WTC11 (cell line): Measurements from ENCODE around the gene OXT. TPM values are rescaled to one million over a fixed set of nuclear protein-coding genes. Genes with fewer than 3 reads are reported as not detected.

ENCODE experiments used
- AFF4 ChIP-seq: sonication (generic); formaldehyde crosslinking; IDR thresholded peaks from 2 replicates; pipeline ENCODE4 v1.8.1; 2023; ENCODE audit warnings: mild to moderate bottlenecking, missing genetic modification reagents, borderline replicate concordance
- AR ChIP-seq: fragments of 250-450 bp; sonication (Bioruptor Pico); IDR thresholded peaks from 2 replicates; pipeline ENCODE4 v1.9.0; 2021; ENCODE audit warnings: mild to moderate bottlenecking
- ATF1 ChIP-seq: sonication (generic); formaldehyde crosslinking; IDR thresholded peaks from 2 replicates; pipeline ENCODE4 v1.8.1; 2023; ENCODE audit warnings: mild to moderate bottlenecking, moderate library complexity, missing genetic modification reagents
- ATF6 ChIP-seq: sonication (generic); formaldehyde crosslinking; IDR thresholded peaks from 2 replicates; pipeline ENCODE4 v1.8.1; 2023; ENCODE audit warnings: mild to moderate bottlenecking, missing genetic modification reagents
- CREM ChIP-seq: sonication (generic); formaldehyde crosslinking; IDR thresholded peaks from 2 replicates; pipeline ENCODE4 v1.8.1; 2022; ENCODE audit warnings: mild to moderate bottlenecking, missing genetic modification reagents, moderate library complexity
- EMX1 ChIP-seq: fragments of 250-450 bp; sonication (Bioruptor Pico); IDR thresholded peaks from 2 replicates; pipeline ENCODE4 v1.8.0; 2021; ENCODE audit warnings: mild to moderate bottlenecking
- ETV6 ChIP-seq: sonication (generic); formaldehyde crosslinking; IDR thresholded peaks from 2 replicates; pipeline ENCODE4 v1.8.1; 2022; ENCODE audit warnings: mild to moderate bottlenecking, missing genetic modification reagents
- FOXP4 ChIP-seq: sonication (generic); formaldehyde crosslinking; IDR thresholded peaks from 2 replicates; pipeline ENCODE4 v1.8.0; 2022; ENCODE audit warnings: mild to moderate bottlenecking, missing genetic modification reagents
- GABPB1 ChIP-seq: sonication (generic); formaldehyde crosslinking; IDR thresholded peaks from 2 replicates; pipeline ENCODE4 v1.8.1; 2023; ENCODE audit warnings: mild to moderate bottlenecking, missing genetic modification reagents
- IRF2 ChIP-seq: sonication (generic); formaldehyde crosslinking; IDR thresholded peaks from 2 replicates; pipeline ENCODE4 v1.8.0; 2022; ENCODE audit warnings: low read depth, missing genetic modification reagents, borderline replicate concordance
- JAZF1 ChIP-seq: fragments of 250-450 bp; sonication (Bioruptor Pico); IDR thresholded peaks from 2 replicates; pipeline ENCODE4 v1.9.0; 2021; ENCODE audit warnings: moderate library complexity, mild to moderate bottlenecking, inconsistent platforms
- KAT7 ChIP-seq: sonication (generic); formaldehyde crosslinking; IDR thresholded peaks from 2 replicates; pipeline ENCODE4 v1.8.1; 2023; ENCODE audit warnings: missing genetic modification reagents, mild to moderate bottlenecking, borderline replicate concordance
- MXD4 ChIP-seq: fragments of 250-450 bp; sonication (Bioruptor Pico); IDR thresholded peaks from 2 replicates; pipeline ENCODE4 v1.8.0; 2021; ENCODE audit warnings: mild to moderate bottlenecking, moderate library complexity, borderline replicate concordance
- MYBL2 ChIP-seq: sonication (generic); formaldehyde crosslinking; IDR thresholded peaks from 2 replicates; pipeline ENCODE4 v1.8.1; 2023; ENCODE audit warnings: mild to moderate bottlenecking, moderate library complexity, missing genetic modification reagents
- NFATC4 ChIP-seq: fragments of 250-450 bp; sonication (Bioruptor Pico); IDR thresholded peaks from 2 replicates; pipeline ENCODE4 v1.9.0; 2021; ENCODE audit warnings: mild to moderate bottlenecking
- STAT6 ChIP-seq: sonication (generic); formaldehyde crosslinking; conservative IDR thresholded peaks from 2 replicates; pipeline ENCODE4 v1.8.1; 2023; ENCODE audit warnings: mild to moderate bottlenecking, low read depth, missing genetic modification reagents, moderate library complexity
- TCF7 ChIP-seq: sonication (generic); formaldehyde crosslinking; IDR thresholded peaks from 2 replicates; pipeline ENCODE4 v1.8.0; 2022; ENCODE audit warnings: mild to moderate bottlenecking, low read depth, missing genetic modification reagents, moderate library complexity
- TEAD1 ChIP-seq: sonication (generic); formaldehyde crosslinking; IDR thresholded peaks from 2 replicates; pipeline ENCODE4 v1.8.0; 2022; ENCODE audit warnings: mild to moderate bottlenecking, missing genetic modification reagents
- USF2 ChIP-seq: sonication (generic); formaldehyde crosslinking; IDR thresholded peaks from 2 replicates; pipeline ENCODE4 v1.8.1; 2023; ENCODE audit warnings: mild to moderate bottlenecking, missing genetic modification reagents, moderate library complexity
- ZBTB43 ChIP-seq: sonication (generic); formaldehyde crosslinking; IDR thresholded peaks from 2 replicates; pipeline ENCODE4 v1.8.1; 2023; ENCODE audit warnings: mild to moderate bottlenecking, missing genetic modification reagents
- ZNF219 ChIP-seq: sonication (generic); formaldehyde crosslinking; IDR thresholded peaks from 2 replicates; pipeline ENCODE4 v1.8.0; 2023; ENCODE audit warnings: missing genetic modification reagents, mild to moderate bottlenecking, borderline replicate concordance
- ZNF263 ChIP-seq: sonication (generic); formaldehyde crosslinking; IDR thresholded peaks from 2 replicates; pipeline ENCODE4 v1.8.1; 2022; ENCODE audit warnings: low read depth, mild to moderate bottlenecking, moderate library complexity, missing genetic modification reagents
- total RNA-seq: library from RNA; stranded (reverse); gene quantifications from 3 replicates; pipeline ENCODE4 v1.2.3, GENCODE V29; 2021

OXT gene
- total RNA-seq, 1 experiment from 2014 or later, result not detected

- no peak for TF ChIP-seq NFATC4 (CRISPR knock-in tag)
- peak; percentile 81 for TF ChIP-seq ZBTB43 (CRISPR knock-in tag)
- peak; percentile 95 for TF ChIP-seq FOXP4 (CRISPR knock-in tag)
- no peak for TF ChIP-seq ATF1 (CRISPR knock-in tag)
- TF ChIP-seq JAZF1 (CRISPR knock-in tag), result no peak
- TF ChIP-seq IRF2 (CRISPR knock-in tag), result no peak
- TF ChIP-seq MXD4 (CRISPR knock-in tag), result no peak
- TF ChIP-seq EMX1 (CRISPR knock-in tag), result no peak
- peak; percentile 84; the same call in 1 of the 2 replicates for TF ChIP-seq MYBL2
- no peak for TF ChIP-seq AFF4 (CRISPR knock-in tag)
- TF ChIP-seq TEAD1 (CRISPR knock-in tag), result peak; percentile 89; the same call in 1 of the 2 replicates
- TF ChIP-seq ATF6 (CRISPR knock-in tag), result peak; percentile 88
- no peak for TF ChIP-seq GABPB1 (CRISPR knock-in tag)
- peak; percentile 74; the same call in 1 of the 2 replicates for TF ChIP-seq TCF7 (CRISPR knock-in tag)
- TF ChIP-seq AR (CRISPR knock-in tag), result no peak
- peak; percentile 60; the same call in 1 of the 2 replicates for TF ChIP-seq ZNF263 (CRISPR knock-in tag)
- TF ChIP-seq ETV6 (CRISPR knock-in tag), result peak; percentile 94
- TF ChIP-seq KAT7 (CRISPR knock-in tag), result no peak
- TF ChIP-seq CREM (CRISPR knock-in tag), result no peak
- TF ChIP-seq ZNF219 (CRISPR knock-in tag), result 0 out of 2 replicates have a peak, but pooled peaks have one; percentile 71
- no peak for TF ChIP-seq USF2 (CRISPR knock-in tag)
- TF ChIP-seq STAT6 (CRISPR knock-in tag), result no peak; the same call in 1 of the 2 replicates
Observed at GRCh38 chr20:3071610-3072529, at the start of gene OXT (continued).
